Hepatocyte (in vitro differentiated cells): ENCODE data around the gene PIM3. TPM values are rescaled to one million over a fixed set of nuclear protein-coding genes. Genes with fewer than 3 reads are reported as not detected.

Experiments used
- DNase-seq: peaks from one replicate; pipeline ENCODE4 v3.0.0-alpha.2; 2016; ENCODE audit warnings: low spot score
- H2AFZ ChIP-seq: fragments of 200-600 bp; sonication (generic); 2 replicates; pipeline ENCODE4 v1.6.0; 2016; ENCODE audit warnings: antibody characterized with exemption, mild to moderate bottlenecking
- H3K27ac ChIP-seq: fragments of 200-600 bp; sonication (generic); 2 replicates; pipeline ENCODE4 v1.5.1; 2016; ENCODE audit warnings: mild to moderate bottlenecking
- H3K27me3 ChIP-seq: fragments of 200-600 bp; sonication (generic); 2 replicates; pipeline ENCODE4 v1.6.1; 2016
- H3K36me3 ChIP-seq: fragments of 200-600 bp; sonication (generic); replicated peaks from 2 replicates; pipeline ENCODE4 v1.5.1; 2016; ENCODE audit warnings: low read depth; ENCODE audit not compliant: insufficient read depth
- H3K4me1 ChIP-seq: fragments of 200-600 bp; sonication (generic); 2 replicates; pipeline ENCODE4 v1.5.1; 2016; ENCODE audit warnings: mild to moderate bottlenecking, moderate library complexity; ENCODE audit not compliant: insufficient read depth
- H3K4me2 ChIP-seq: fragments of 200-600 bp; sonication (generic); 2 replicates; pipeline ENCODE4 v1.6.0; 2016
- H3K4me3 ChIP-seq: fragments of 200-600 bp; sonication (generic); 2 replicates; pipeline ENCODE4 v1.5.1; 2016; ENCODE audit warnings: mild to moderate bottlenecking
- H3K79me2 ChIP-seq: fragments of 200-600 bp; sonication (generic); 2 replicates; pipeline ENCODE4 v1.6.0; 2017; ENCODE audit warnings: mild to moderate bottlenecking
- H3K9me2 ChIP-seq: fragments of 200-600 bp; sonication (generic); replicated peaks from 2 replicates; pipeline ENCODE4 v1.6.0; 2017; ENCODE audit warnings: mild to moderate bottlenecking; ENCODE audit not compliant: insufficient read depth
- H3K9me3 ChIP-seq: fragments of 200-600 bp; sonication (generic); 2 replicates; pipeline ENCODE4 v1.5.1; 2016; ENCODE audit warnings: low read depth, mild to moderate bottlenecking
- H4K20me1 ChIP-seq: fragments of 200-600 bp; sonication (generic); 2 replicates; pipeline ENCODE4 v1.6.0; 2016; ENCODE audit warnings: mild to moderate bottlenecking; ENCODE audit not compliant: insufficient read depth, poor library complexity, severe bottlenecking
- CTCF ChIP-seq: fragments of 200-600 bp; sonication (generic); IDR thresholded peaks from 2 replicates; pipeline ENCODE4 v1.5.1; 2016; ENCODE audit warnings: antibody characterized with exemption, mild to moderate bottlenecking; ENCODE audit not compliant: poor library complexity
- EZH2 ChIP-seq: fragments of 200-600 bp; sonication (generic); IDR thresholded peaks from 2 replicates; pipeline ENCODE4 v1.6.1; 2016; ENCODE audit warnings: antibody characterized with exemption, mild to moderate bottlenecking, borderline replicate concordance
- EZH2phosphoT487 ChIP-seq: fragments of 200-600 bp; sonication (generic); IDR thresholded peaks from one replicate; pipeline ENCODE4 v1.6.1; 2018; ENCODE audit warnings: antibody characterized with exemption, mild to moderate bottlenecking, low read depth, moderate library complexity; ENCODE audit not compliant: unreplicated experiment, severe bottlenecking
- WGBS: methylation state at CpG from one replicate; pipeline ENCODE4 v1.1.6; 2016; ENCODE audit warnings: low lambda C conversion rate; ENCODE audit errors: missing lambda C conversion rate; 5-methylcytosine and 5-hydroxymethylcytosine counted together
- polyA plus RNA-seq: library from polyadenylated mRNA; unstranded; fragments of >200 nt; fragmentation: Nextera tagmentation; extraction: Ambion mirVana; gene quantifications from 2 replicates; pipeline ENCODE4 v1.2.1, GENCODE V29; 2016
- total RNA-seq: library from RNA; depleted of rRNA; stranded (reverse); fragments of >200 nt; gene quantifications from 2 replicates; pipeline ENCODE4 v1.2.3, GENCODE V29; 2014

Gene PIM3
- total and polyA plus RNA-seq, 2 experiments from 2014 or later, result 81.1 to 138 TPM

- DNase-seq, result peak; percentile 96
- Histone ChIP-seq H3K4me2 (peak overlapping the region; percentile 68), H3K9me3 (no peaks in the 10 kb centered on the region), H3K27me3 (no peaks in the 10 kb centered on the region), H3K9me2 (no peaks in the 10 kb centered on the region), H3K4me3 (no peak overlapping the region), H3K36me3 (no peaks in the 10 kb centered on the region), H3K4me1 (peaks cover 22% of the 10 kb centered on the region), H3K27ac (peak overlapping the region; percentile 73), H2AFZ (no peak overlapping the region), H4K20me1 (no peaks in the 10 kb centered on the region), H3K79me2 (no peaks in the 10 kb centered on the region)
- WGBS, result 30% methylated on average over 12 of the region's 52 CpGs
- TF ChIP-seq EZH2phosphoT487 (no peak), CTCF (no peak), EZH2 (no peak)
These were observed 24.3 kb upstream of the PIM3 start for GRCh38 chr22:49936018-49936972.

- Histone ChIP-seq H3K36me3 (no peaks in the 10 kb centered on the region), H3K4me1 (peaks cover 22% of the 10 kb centered on the region), H3K9me2 (no peaks in the 10 kb centered on the region), H3K9me3 (no peaks in the 10 kb centered on the region), H3K4me2 (peak overlapping the region; percentile 68), H3K27ac (peak overlapping the region; percentile 73), H3K27me3 (no peaks in the 10 kb centered on the region), H4K20me1 (no peaks in the 10 kb centered on the region), H3K79me2 (no peaks in the 10 kb centered on the region), H3K4me3 (no peak overlapping the region), H2AFZ (no peak overlapping the region)
- whole genome bisulfite sequencing, result 86% methylated on average over 19 of the region's 21 CpGs
- TF ChIP-seq EZH2 (no peak), EZH2phosphoT487 (no peak), CTCF (no peak)
- peak; percentile 33 for DNase-seq
These were observed 23.4 kb upstream of the PIM3 start for GRCh38 chr22:49936973-49937757.

GRCh38 chr22:49937758-49938564 is 22.6 kb upstream of the PIM3 start:
- Histone ChIP-seq H3K27me3 (no peaks in the 10 kb centered on the region), H3K4me3 (no peak overlapping the region), H3K36me3 (no peaks in the 10 kb centered on the region), H3K79me2 (no peaks in the 10 kb centered on the region), H3K27ac (peak overlapping the region; percentile 12), H2AFZ (no peak overlapping the region), H4K20me1 (no peaks in the 10 kb centered on the region), H3K4me1 (peaks cover 22% of the 10 kb centered on the region), H3K9me3 (no peaks in the 10 kb centered on the region), H3K4me2 (no peak overlapping the region), H3K9me2 (no peaks in the 10 kb centered on the region)
- TF ChIP-seq EZH2 (no peak), EZH2phosphoT487 (no peak), CTCF (no peak)
- 86% methylated on average over 26 of the region's 27 CpGs for WGBS
- DNase-seq, result no peak
